ENCODE data around the gene SEMA4C.
"Not testable (repeated sequence)": the region's sequence is repeated elsewhere in the genome, so short reads cannot be mapped to it uniquely, and the experiment has no call there.

The SEMA4C gene

GRCh38 chr2:96866149-96866548 is 3.7 kb downstream of the SEMA4C start:
- DNase-seq: no peak

DNA sequence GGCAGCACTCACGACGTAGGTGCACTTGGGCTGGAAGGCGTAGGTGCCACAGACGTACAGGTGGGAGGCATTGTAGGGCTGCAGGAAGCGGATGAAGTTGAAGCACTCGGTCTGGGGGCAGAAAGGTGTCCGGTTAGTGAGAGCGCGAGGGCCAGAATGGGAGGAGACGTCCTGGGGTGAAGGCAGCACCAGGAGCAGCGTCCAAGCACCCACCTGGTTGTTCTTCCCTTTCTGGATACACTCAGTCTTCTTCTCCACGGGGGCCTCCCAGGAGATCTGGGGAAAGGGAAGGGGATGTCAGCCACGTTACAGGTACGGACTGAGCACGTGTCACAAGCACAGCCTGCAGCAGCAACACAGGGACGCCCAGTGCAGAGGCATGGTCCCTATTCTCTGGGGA is 4.2 kb downstream of the SEMA4C start:
- DNase-seq: no peak

- DNase-seq: no peak
These were observed 5.4 kb downstream of the SEMA4C start for GRCh38 chr2:96864343-96865091.

GRCh38 chr2:96863575-96864342 is 6.1 kb downstream of the SEMA4C start:
- no peak for DNase-seq

DNA sequence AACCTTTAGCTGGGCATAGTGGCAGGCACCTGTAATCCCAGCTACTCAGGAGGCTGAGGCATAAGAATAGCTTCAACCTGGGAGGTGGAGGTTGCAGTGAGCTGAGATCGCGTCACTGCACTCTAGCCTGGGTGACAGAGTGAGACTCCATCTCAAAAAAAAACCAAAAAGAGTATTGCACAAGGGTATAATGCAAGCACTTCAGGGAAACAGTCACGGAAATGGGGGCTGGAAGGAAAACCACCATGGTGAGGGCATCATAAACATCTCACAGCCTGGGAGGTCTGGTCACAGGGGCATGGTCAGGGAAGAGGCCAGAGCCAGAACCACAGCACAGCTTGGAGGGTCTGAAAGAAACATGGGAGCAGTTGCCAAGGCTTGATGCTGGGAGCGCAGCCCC is 6.8 kb downstream of the SEMA4C start:
- DNase-seq: not testable (repeated sequence)

GRCh38 chr2:96861074-96861473 is 8.8 kb downstream of the SEMA4C start:
- DNase-seq: no peak

DNA sequence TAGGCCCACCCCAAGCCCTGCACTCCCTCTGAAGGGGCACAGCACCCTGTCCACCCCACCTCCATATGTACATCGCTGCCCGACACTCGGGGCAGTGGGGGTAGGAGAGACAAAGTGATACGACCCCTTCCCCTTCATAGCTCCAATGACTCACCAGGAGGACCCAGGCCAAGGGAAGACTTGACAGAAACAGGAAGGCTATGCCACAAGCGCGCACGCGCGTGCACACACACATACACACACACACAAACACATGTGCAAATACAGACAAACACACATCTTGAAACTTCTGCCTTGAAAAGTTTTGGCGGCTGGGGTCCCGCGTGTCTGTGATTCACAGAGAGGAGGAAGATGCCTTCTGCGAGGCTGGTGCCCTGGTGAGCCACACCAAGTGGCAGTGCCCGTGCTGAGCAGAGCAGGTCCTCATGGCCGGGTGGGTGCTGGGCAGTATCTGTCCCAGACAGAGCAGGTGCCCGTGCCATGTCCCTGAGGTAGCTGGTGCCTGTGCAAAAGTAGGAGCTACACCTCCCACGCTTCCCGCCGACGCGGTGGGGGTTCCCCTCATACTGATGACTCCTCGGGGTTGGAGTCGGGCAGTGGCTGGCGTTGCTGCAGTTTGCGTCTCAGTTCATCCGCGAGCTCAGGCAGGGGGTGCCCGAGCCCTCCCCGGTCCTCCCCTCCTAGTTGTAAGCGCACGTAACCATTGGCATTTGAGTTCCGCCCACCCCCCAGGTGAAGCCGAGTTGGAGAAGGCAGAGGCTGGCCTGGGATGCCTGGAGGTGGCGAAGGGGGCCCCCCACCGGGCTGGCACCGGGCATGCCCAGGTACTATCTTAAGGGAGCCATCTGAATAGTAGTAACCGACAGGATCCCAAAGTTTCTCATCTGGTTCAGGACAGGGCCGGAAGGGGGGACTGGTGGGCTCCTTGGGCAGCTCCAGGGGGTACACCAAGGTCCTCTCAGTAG is 9.5 kb downstream of the SEMA4C start:
- DNase-seq: no peak

DNA sequence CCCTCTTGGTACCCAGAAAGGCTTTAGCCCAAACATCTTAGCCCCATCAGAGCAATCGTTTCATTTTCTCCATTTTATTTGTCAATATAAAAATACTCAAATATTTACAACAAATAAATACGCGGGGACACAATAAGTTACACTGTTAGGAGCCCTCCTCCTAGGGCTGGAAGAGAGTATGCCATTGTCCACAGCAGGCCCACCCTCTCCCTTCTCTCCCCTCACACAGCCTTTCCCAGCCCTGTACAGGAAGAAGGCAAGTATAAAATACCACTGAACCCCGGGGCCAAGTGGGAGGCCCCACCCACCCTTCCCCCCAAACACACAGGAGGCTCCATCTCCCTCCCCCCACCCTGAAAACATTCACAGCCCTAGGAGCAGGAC is 10.2 kb downstream of the SEMA4C start:
- no peak for DNase-seq

GRCh38 chr2:96859099-96859649 is 10.7 kb downstream of the SEMA4C start:
- DNase-seq: no peak

DNA sequence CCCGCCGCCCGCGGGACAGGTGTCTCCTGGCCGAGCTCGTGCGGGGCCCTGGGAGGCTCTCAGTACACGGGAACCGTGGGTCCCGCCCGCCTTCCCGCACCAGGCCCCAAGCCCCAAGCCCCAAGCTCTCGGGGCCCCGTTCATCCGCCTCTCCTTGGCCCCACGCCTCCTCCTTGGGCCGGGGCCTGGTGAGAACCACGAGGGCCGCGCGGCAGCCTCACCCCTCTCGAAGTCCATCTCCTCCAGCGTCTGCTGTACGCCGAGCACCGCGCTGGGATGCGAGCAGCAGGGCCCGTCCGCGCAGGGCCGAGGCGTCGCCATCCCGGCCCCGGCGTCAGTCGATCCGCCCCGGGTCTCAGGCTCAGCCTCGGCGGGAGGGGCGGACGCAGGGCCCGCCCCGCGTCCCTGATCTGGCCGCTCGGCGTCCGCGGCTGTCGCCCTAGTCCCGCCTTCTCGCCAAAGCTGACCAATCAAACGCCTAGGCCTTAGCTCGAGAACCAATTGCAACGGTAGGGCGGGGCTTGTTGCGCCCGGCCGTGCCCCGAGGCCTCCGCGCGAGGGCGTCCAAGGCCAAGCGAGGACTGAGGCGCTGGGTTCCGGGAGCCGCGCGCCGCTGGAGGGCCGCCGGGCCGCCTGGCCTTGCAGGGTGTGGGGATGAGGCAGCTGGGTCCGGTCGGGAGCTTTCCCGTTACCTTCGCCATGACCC is 12.1 kb downstream of the SEMA4C start, which contains the start of gene ANKRD39:
ANKRD39 (minus strand) TSS at position 350 of the 706 bp plus-strand sequence; CDS start at position 321, 29 bp downstream.
- DNase-seq: peak; percentile 92 to 95

GRCh38 chr2:96856776-96857666 is 12.9 kb downstream of the SEMA4C start:
- DNase-seq: peak; percentile 46 to 55

DNA sequence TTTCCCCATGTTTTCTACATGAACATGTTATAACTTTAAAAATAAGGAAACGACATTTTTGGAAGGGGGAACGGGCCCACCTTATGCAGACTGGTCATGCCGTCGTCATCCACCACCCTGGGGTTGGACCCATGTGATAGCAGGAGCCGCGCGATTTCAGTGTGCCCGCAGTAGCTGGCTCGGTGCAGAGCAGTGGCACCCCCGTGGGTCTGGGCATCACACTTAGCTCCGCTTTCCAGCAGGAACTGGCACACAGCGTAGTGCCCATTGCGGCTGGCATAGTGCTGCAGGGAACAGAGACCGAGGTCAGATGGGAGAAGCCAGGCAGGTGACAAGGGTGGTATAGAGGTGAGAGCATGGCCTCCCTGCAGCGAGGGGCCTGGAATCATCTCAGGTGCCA is 16.6 kb downstream of the SEMA4C start:
- no peak for DNase-seq

DNA sequence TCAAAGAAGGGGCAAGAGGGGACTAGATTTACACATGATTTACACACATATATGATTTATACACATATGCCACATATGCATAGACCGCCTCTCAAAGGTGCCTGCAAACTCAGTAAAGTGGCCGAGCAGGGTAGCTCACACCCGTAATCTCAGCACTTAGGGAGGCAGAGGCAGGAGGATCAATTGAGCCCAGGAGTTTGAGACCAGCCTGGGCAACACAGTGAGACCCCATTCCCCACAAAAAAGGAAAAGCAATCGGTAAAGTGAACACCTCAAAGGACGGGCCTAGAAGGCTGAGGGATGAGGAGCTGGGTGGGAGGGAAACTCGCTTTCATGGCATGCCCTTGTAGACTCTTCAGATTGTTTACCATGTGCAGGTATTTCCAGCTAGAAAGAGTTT is 17.2 kb downstream of the SEMA4C start:
- no peak for DNase-seq

DNA sequence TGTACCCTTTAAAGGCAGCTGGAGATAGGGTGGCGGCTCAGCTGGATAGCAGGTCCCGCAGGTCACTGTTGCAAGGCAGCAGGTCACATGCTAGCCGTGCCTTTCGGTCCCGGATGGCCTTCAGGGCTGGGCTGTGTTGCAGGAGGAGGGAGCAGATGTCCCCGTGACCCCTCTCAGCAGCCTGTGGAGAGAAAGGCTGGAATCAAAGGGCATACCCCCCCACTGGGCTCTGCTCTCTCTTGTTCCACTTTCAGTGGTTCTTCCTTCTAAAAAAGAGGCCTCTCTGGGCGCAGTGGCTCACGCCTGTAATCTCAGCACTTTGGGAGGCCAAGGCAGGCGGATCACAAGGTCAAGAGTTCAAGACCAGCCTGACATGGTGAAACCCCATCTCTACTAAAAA is 21.6 kb downstream of the SEMA4C start:
- DNase-seq: no peak

DNA sequence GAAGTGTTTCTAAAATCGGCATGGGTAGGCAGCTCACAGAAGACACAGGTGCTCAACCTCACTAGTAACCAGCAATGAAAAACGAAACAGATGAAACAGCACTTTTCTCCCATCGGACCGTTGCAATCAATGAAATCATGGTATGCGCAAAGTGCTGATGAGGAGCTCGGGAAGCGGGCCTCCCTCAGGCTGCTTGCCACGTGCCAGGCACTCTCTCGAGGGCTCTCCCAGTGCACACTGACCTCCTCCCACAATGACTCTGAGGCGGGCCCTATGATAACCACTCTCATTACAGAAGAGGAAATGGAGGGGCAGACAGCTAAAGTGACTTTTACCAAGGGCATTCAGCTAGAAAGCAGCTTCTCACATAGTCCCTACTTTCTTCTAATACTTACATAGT is 22.3 kb downstream of the SEMA4C start:
- DNase-seq: no peak

DNA sequence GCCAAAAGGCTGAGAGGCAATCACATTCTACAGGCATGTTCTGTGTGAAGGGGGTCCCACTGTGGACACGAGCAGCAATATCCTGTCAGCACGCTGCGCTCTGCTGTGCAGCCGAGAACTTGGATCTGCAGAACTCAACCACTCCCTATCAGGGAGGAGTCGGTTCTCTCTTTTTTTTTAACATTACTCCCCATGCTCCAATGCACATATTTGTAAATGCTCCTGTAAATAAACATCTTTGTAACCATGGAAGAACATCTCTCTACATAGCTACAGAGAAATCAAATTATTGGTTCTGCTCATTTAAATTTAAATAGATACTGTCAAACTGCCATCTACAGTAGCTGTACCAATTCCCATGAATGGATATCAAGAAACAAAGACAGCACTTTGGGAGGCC is 23.1 kb downstream of the SEMA4C start:
- DNase-seq: no peak

DNA sequence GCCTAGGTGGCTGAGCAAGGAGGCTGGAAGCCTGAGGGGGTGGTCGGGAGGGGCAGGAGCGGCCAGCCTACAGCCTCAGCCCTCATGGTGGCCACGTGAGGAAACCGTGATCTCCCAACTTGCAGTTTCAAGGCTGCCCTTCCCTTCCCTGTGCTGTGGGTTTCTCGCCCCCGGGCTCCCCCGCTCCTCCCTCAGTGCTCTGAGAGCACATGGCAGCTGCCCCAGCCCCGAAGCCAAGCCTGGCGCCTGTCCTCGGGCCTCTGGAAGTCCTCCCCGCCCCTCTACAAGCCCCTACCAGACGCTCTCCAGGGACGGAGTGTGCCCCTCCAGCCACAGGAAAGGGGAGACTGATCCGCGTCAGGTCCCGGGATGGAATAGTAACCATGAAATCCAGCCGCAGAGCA is 25.5 kb downstream of the SEMA4C start:
- DNase-seq: no peak

GRCh38 chr2:96843538-96844268 is 26.2 kb downstream of the SEMA4C start, which contains the start of gene ANKRD23:
Gene ANKRD23, minus strand, starts transcription at chr2:96844021. Its CDS starts 29 bp downstream, at chr2:96843992.
- no peak for DNase-seq

DNA sequence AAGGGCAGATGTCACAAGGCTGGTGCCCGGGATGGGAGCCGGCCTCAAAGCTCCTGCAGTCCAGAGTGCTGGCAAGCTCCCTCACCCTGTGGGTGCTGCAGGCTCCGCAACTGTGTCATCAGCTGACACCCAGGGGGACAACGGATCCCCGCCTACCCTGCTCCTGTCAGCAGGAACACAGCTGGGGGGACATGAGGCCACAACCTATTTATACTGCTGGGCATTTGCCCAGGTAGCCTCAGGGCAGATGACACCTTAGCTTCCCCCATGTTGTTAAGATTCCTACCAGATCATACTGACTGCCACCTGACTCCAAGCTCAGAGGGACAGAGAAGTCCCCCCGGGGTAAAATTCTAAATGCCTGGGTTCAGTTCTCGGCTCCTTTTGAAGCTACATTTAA is 27.3 kb downstream of the SEMA4C start:
- no peak for DNase-seq
